Effector memory CD8-positive, alpha-beta T cell (primary cell): ENCODE data around the gene SETD7.

ENCODE experiments used
- ATAC-seq: fragments of 150-1000 bp; cut with Tn5 transposase; replicated peaks from 2 replicates; pipeline ENCODE4 v1.10.0; 2021; ENCODE audit warnings: mild to moderate bottlenecking, moderate library complexity
- DNase-seq, 3 experiments: peaks; one replicate each; pipeline ENCODE4 v3.0.0; 2021
- H3K27ac Mint-ChIP-seq, 2 donors: one replicate each; pipeline ENCODE4 v1.8.0; 2022; ENCODE audit warnings: mild to moderate bottlenecking in 2 of 2, mixed read lengths in 2 of 2, moderate library complexity in 2 of 2
- H3K27me3 Mint-ChIP-seq, 2 donors: one replicate each; pipeline ENCODE4 v1.8.0; 2022; ENCODE audit warnings: mixed read lengths in 2 of 2
- H3K36me3 Mint-ChIP-seq: one replicate; pipeline ENCODE4 v1.8.0; 2022; ENCODE audit warnings: mild to moderate bottlenecking, moderate library complexity, mixed read lengths; ENCODE audit not compliant: insufficient read depth
- H3K4me1 Mint-ChIP-seq, 2 donors: one replicate each; pipeline ENCODE4 v1.8.0; 2022; ENCODE audit warnings: low read depth in 2 of 2, mixed read lengths in 2 of 2
- H3K4me3 Mint-ChIP-seq, 2 donors: one replicate each; pipeline ENCODE4 v1.8.0; 2022; ENCODE audit warnings: mild to moderate bottlenecking in 2 of 2, mixed read lengths in 2 of 2, moderate library complexity in 2 of 2
- H3K9me3 Mint-ChIP-seq, 2 donors: one replicate each; pipeline ENCODE4 v1.8.0; 2022; ENCODE audit warnings: mixed read lengths in 2 of 2

The SETD7 gene

DNA sequence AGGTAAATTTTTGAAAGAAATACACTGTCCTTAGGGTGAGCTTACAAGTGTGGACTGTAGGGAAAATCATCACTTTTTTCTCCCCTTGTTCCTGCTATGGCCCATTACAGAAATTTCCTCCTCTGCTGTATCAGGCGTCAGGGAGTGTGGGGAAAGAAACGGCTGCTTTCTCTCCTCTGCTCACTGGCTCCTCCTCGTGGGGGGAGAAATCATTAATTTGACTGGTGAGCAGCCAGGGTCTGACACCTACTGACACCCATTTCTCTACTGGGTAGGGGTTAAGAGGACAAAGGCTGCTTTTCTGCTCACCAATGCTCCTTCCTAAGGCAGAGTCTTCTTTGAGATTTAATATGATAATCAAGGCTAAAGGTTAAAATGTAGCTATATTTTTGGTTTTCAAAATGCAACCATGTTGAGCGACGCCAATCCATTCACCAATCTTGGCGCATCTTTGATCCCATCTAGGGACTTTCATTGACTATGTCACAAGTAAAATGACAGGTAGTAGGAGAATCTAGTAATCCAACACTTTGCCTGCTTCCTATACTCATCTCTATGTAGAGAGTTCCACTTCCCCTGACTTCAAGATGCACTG is 25.1 kb downstream of the SETD7 start:
- ATAC-seq (peak; percentile 59), DNase-seq (peak; percentile 66 to 75 (median 72))
- Mint-ChIP-seq H3K9me3 (no peaks in the 10 kb centered on the region), H3K27me3 (no peaks in the 10 kb centered on the region), H3K4me1 (peaks cover 18 to 19% of the 10 kb centered on the region in 2 donors), H3K36me3 (peaks cover 30% of the 10 kb centered on the region), H3K4me3 (peak overlapping the region in 1 of 2 donors; percentile 19), H3K27ac (peak overlapping the region in 1 of 2 donors; percentile 17)

GRCh38 chr4:139528377-139529005 is 27.5 kb downstream of the SETD7 start:
- Mint-ChIP-seq H3K4me3 (peak overlapping the region; percentile 26 to 36), H3K27me3 (no peaks in the 10 kb centered on the region), H3K36me3 (peaks cover 33% of the 10 kb centered on the region), H3K27ac (peak overlapping the region; percentile 70 to 86), H3K9me3 (no peaks in the 10 kb centered on the region), H3K4me1 (peaks cover 35 to 39% of the 10 kb centered on the region in 2 donors)
- DNase-seq = peak; percentile 11 to 33 (median 26)
- peak; percentile 84 for ATAC-seq

- Mint-ChIP-seq H3K27ac (peak overlapping the region in 1 of 2 donors; percentile 18), H3K4me3 (peak overlapping the region in 1 of 2 donors; percentile 62), H3K4me1 (peaks cover 40 to 42% of the 10 kb centered on the region in 2 donors), H3K36me3 (peaks cover 32% of the 10 kb centered on the region), H3K27me3 (no peaks in the 10 kb centered on the region), H3K9me3 (no peaks in the 10 kb centered on the region)
- no peak for DNase-seq
- ATAC-seq = no peak
These were observed 29.1 kb downstream of the SETD7 start for GRCh38 chr4:139526928-139527327.

GRCh38 chr4:139525414-139525813 is 30.6 kb downstream of the SETD7 start:
- Mint-ChIP-seq H3K36me3 (peaks cover 24% of the 10 kb centered on the region), H3K27ac (peak overlapping the region; percentile 18 to 68), H3K4me3 (peak overlapping the region; percentile 3 to 62), H3K9me3 (no peaks in the 10 kb centered on the region), H3K27me3 (no peaks in the 10 kb centered on the region), H3K4me1 (peaks cover 40 to 42% of the 10 kb centered on the region in 2 donors)
- ATAC-seq = peak; percentile 51
- no peak for DNase-seq

DNA sequence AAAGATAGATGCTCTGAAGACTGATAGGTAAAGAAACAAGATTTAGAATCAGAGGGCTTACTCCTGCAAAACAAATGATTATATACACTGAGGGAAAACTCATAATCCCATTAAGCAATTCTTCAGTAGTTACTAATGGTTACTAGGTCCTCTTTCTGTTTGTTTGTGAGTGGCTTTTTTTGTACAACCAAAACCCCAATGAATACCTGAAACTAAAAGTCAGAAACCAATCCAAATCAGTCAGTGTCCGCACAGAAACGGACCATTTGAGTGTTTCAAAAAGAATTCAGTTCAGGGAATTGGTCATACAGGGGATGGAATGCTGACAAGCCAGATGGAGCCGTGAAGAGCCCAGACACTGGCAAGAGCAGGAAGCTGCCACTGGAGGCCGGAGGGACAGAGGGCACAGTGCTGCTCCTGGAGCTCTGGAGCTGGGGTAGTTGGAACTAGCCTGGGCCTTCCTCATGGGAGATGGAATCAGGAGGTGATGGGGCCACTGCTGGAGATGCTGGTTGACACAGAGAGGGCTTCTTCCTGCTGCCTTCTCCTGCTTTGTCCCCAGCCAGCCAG is 31.9 kb downstream of the SETD7 start:
- Mint-ChIP-seq H3K9me3 (no peaks in the 10 kb centered on the region), H3K4me3 (peak overlapping the region in 1 of 2 donors; percentile 37), H3K27me3 (no peaks in the 10 kb centered on the region), H3K36me3 (peaks cover 30% of the 10 kb centered on the region), H3K27ac (peak overlapping the region in 1 of 2 donors; percentile 4), H3K4me1 (peaks cover 40 to 41% of the 10 kb centered on the region in 2 donors)
- DNase-seq = no peak
- ATAC-seq = no peak

DNA sequence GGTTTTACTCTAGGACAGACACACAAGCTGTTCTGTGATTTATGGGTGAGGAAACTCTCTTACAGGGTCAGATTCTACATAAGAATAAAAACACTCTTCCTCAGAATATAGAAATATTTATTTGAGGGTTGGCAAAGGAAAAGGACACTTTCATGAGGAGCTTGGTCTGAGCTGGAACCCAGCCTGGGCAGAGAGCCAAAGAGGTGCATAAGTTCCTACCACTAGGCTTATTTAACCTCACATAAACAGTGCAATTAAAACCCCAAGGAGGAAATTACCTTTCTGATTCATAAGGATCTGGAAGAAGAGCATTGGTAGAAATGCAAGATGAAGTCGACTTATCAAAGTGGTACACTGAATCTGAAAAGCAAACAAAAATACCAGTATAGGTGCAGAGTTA is 32.9 kb downstream of the SETD7 start:
- H3K36me3 Mint-ChIP-seq = peaks cover 23% of the 10 kb centered on the region
- no peak for DNase-seq
- peak overlapping the region in 1 of 2 donors; percentile 64 for H3K27ac Mint-ChIP-seq
- H3K27me3 Mint-ChIP-seq = no peaks in the 10 kb centered on the region
- H3K9me3 Mint-ChIP-seq = no peaks in the 10 kb centered on the region
- ATAC-seq = no peak
- H3K4me1 Mint-ChIP-seq = peaks cover 32 to 33% of the 10 kb centered on the region in 2 donors
- no peak overlapping the region for H3K4me3 Mint-ChIP-seq

DNA sequence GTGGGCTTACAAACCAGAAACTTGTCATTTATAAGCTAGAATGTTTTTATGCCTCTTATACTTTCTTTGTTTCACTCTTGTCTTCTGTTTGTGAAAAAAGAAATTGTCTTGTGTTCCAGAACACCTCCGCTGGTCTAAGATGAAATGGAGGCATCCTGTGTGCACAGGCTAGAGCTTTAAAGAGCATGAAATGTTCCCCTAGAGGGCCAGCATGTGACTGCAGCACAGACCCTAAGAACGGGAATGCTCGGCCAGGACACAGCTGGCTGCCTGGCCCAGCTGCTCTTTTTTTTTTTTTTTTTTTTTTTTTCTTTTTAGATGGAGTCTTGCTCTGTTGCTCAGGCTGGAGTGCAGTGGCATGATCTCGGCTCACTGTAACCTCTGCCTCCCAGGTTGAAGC is 33.6 kb downstream of the SETD7 start:
- Mint-ChIP-seq H3K27ac (no peak overlapping the region), H3K4me3 (no peak overlapping the region), H3K9me3 (no peaks in the 10 kb centered on the region), H3K4me1 (peaks cover 32 to 33% of the 10 kb centered on the region in 2 donors), H3K36me3 (peaks cover 21% of the 10 kb centered on the region), H3K27me3 (no peaks in the 10 kb centered on the region)
- DNase-seq = no peak
- no peak for ATAC-seq

- H3K4me1 Mint-ChIP-seq = peaks cover 32 to 33% of the 10 kb centered on the region in 2 donors
- no peak for DNase-seq
These were observed 34.1 kb downstream of the SETD7 start for GRCh38 chr4:139521754-139522401.

GRCh38 chr4:139515531-139515958 is 40.5 kb downstream of the SETD7 start:
- H3K27ac Mint-ChIP-seq = peak overlapping the region; percentile 4 to 68
- H3K4me1 Mint-ChIP-seq = no peaks in the 10 kb centered on the region
- DNase-seq = no peak
- peaks cover 38% of the 10 kb centered on the region for H3K36me3 Mint-ChIP-seq
- H3K9me3 Mint-ChIP-seq = no peaks in the 10 kb centered on the region
- no peak overlapping the region for H3K4me3 Mint-ChIP-seq
- no peaks in the 10 kb centered on the region for H3K27me3 Mint-ChIP-seq
- ATAC-seq = no peak

More at GRCh38 chr4:139521754-139522401, 34.1 kb downstream of the SETD7 start:
- Mint-ChIP-seq H3K27ac (no peak overlapping the region), H3K36me3 (peaks cover 25% of the 10 kb centered on the region), H3K27me3 (no peaks in the 10 kb centered on the region), H3K9me3 (no peaks in the 10 kb centered on the region), H3K4me3 (no peak overlapping the region)
- ATAC-seq = no peak

GRCh38 chr4:139514382-139515059 is 41.5 kb downstream of the SETD7 start:
- Mint-ChIP-seq H3K27me3 (no peaks in the 10 kb centered on the region), H3K36me3 (peaks cover 38% of the 10 kb centered on the region), H3K9me3 (no peaks in the 10 kb centered on the region), H3K4me1 (no peaks in the 10 kb centered on the region), H3K27ac (no peak overlapping the region), H3K4me3 (no peak overlapping the region)
- DNase-seq = no peak
- ATAC-seq = no peak

DNA sequence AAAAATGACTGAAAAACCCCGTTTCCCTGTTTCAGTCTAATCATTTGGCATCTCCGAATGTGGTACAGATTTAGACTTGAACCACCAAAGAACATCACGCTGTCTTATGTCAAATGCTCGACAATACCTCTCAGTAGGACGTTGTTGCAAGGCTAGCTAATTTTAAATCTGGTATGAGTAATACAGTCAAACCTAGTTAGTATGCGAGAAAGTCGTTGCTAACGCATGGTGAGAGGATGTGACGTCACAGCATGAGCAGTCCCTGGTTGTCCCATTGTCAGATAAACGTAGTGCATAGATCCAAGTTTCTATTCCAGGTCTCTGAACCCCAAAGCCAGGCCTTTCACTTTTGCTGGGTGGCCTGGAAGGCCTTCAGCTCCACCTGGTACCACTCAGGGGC is 44.7 kb downstream of the SETD7 start:
- Mint-ChIP-seq H3K4me1 (peaks cover 0 to 3% of the 10 kb centered on the region in 2 donors), H3K27me3 (no peaks in the 10 kb centered on the region), H3K27ac (no peak overlapping the region), H3K9me3 (no peaks in the 10 kb centered on the region), H3K36me3 (peaks cover 32% of the 10 kb centered on the region), H3K4me3 (no peak overlapping the region)
- ATAC-seq = no peak
- DNase-seq = no peak

DNA sequence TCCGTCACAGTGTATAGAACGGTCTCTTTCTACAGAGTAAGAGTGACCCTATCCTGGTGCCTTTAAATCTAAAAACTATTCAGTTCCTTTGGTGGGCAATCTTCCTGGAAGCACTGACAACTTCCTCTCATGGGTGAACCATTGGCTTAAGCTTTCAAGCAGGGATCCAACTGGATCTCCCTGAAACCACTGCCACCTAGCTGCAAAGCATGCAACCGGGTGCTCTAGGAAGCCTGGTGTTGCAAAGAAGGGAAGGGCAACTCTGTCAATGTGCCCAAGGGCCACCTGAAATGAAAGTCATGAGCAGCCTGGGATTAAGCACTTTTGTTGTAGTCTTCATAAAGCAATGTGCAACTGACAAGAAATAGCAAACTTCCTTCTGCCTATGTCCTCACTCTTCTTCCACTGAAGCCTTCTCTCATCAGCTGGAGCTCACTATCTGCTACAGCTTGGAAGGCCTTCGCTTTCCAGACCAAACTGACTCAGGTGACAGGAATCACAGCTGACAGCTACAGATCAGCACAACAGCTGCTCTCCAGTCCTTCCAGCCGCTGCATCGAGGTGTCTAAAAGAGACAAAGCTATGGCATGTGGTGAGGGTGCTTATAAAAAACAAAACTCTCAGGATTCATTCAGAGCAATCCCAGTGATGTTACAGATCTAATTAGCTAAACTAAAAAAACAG is 46.1 kb downstream of the SETD7 start:
- Mint-ChIP-seq H3K27ac (peak overlapping the region in 1 of 2 donors; percentile 7), H3K36me3 (peaks cover 22% of the 10 kb centered on the region), H3K27me3 (no peaks in the 10 kb centered on the region), H3K9me3 (no peaks in the 10 kb centered on the region), H3K4me3 (no peak overlapping the region), H3K4me1 (peaks cover 0 to 3% of the 10 kb centered on the region in 2 donors)
- ATAC-seq (no peak), DNase-seq (no peak)
